GM19328 (cell line): ENCODE measurements around the gene ITPK1.

Experiments used
- ATAC-seq: cut with Tn5 transposase; IDR thresholded peaks from one replicate; pipeline ENCODE4 v1.9.1; 2021; ENCODE audit warnings: mild to moderate bottlenecking, moderate library complexity; ENCODE audit not compliant: unreplicated experiment

The ITPK1 gene

GRCh38 chr14:93085911-93086310 is 29.8 kb downstream of the ITPK1 start:
- ATAC-seq, result no peak

GRCh38 chr14:93084866-93085857 is 30.6 kb downstream of the ITPK1 start:
- no peak for ATAC-seq

- no peak for ATAC-seq
These were observed 31.3 kb downstream of the ITPK1 start for GRCh38 chr14:93084402-93084801.

- ATAC-seq, result no peak
These were observed 31.8 kb downstream of the ITPK1 start for GRCh38 chr14:93083917-93084316.

- ATAC-seq, result no peak
These were observed 33.1 kb downstream of the ITPK1 start for GRCh38 chr14:93082576-93083001.

GRCh38 chr14:93081876-93082570 is 33.7 kb downstream of the ITPK1 start:
- no peak for ATAC-seq

GRCh38 chr14:93079865-93080403 is 35.8 kb downstream of the ITPK1 start:
- ATAC-seq, result no peak

- ATAC-seq, result no peak
These were observed 36.4 kb downstream of the ITPK1 start for GRCh38 chr14:93079321-93079720.

- no peak for ATAC-seq
These were observed 36.9 kb downstream of the ITPK1 start for GRCh38 chr14:93078870-93079269.

GRCh38 chr14:93076755-93077154 is 39.0 kb downstream of the ITPK1 start:
- no peak for ATAC-seq

- ATAC-seq, result no peak
These were observed 39.8 kb downstream of the ITPK1 start for GRCh38 chr14:93075891-93076290.

GRCh38 chr14:93073910-93074769 is 41.6 kb downstream of the ITPK1 start:
- ATAC-seq, result no peak

GRCh38 chr14:93073358-93073707 is 42.4 kb downstream of the ITPK1 start:
- ATAC-seq, result no peak

GRCh38 chr14:93072659-93073357 is 42.9 kb downstream of the ITPK1 start:
- no peak for ATAC-seq

- no peak for ATAC-seq
These were observed 47.0 kb downstream of the ITPK1 start for GRCh38 chr14:93068711-93069110.

GRCh38 chr14:93067088-93067487 is 48.6 kb downstream of the ITPK1 start:
- ATAC-seq, result no peak

- no peak for ATAC-seq
These were observed 50.4 kb downstream of the ITPK1 start for GRCh38 chr14:93065272-93065730.

- no peak for ATAC-seq
These were observed 51.1 kb downstream of the ITPK1 start for GRCh38 chr14:93064411-93065271.

GRCh38 chr14:93063393-93063792 is 52.3 kb downstream of the ITPK1 start:
- no peak for ATAC-seq
